Neuronal stem cell (in vitro differentiated cells): ENCODE results near the gene ITGAX. TPM values are rescaled to one million over a fixed set of nuclear protein-coding genes. Genes with fewer than 3 reads are reported as not detected.
A peak's percentile ranks its signal among the peaks of the same experiment; 100 is the strongest.
"Not testable (repeated sequence)": the region's sequence is repeated elsewhere in the genome, so short reads cannot be mapped to it uniquely, and the experiment has no call there.

Source experiments
- DNase-seq: peaks from one replicate; pipeline ENCODE4 v3.0.0-alpha.2; 2013; ENCODE audit warnings: low spot score
- H2AFZ ChIP-seq: one replicate; pipeline ENCODE4 v1.6.1; 2013; ENCODE audit warnings: mild to moderate bottlenecking, low read length, inconsistent platforms
- H2AK5ac ChIP-seq: 2 replicates; pipeline ENCODE4 v1.6.1; 2013; ENCODE audit warnings: low read depth, mild to moderate bottlenecking, inconsistent platforms, low read length, moderate library complexity, mixed read lengths
- H2BK120ac ChIP-seq: 2 replicates; pipeline ENCODE4 v1.6.1; 2013; ENCODE audit warnings: low read depth, mild to moderate bottlenecking, inconsistent platforms, low read length, moderate library complexity, mixed read lengths
- H2BK12ac ChIP-seq: one replicate; pipeline ENCODE4 v1.6.1; 2013; ENCODE audit warnings: low read length, inconsistent platforms
- H2BK15ac ChIP-seq: 2 replicates; pipeline ENCODE4 v1.6.1; 2013; ENCODE audit warnings: mild to moderate bottlenecking, low read length, inconsistent platforms, mixed read lengths
- H2BK5ac ChIP-seq: one replicate; pipeline ENCODE4 v1.6.1; 2013; ENCODE audit warnings: inconsistent platforms, mild to moderate bottlenecking, low read length, moderate library complexity
- H3K14ac ChIP-seq: one replicate; pipeline ENCODE4 v1.6.1; 2013; ENCODE audit warnings: low read length, inconsistent platforms
- H3K18ac ChIP-seq: 2 replicates; pipeline ENCODE4 v1.6.1; 2013; ENCODE audit warnings: low read length, inconsistent platforms
- H3K23ac ChIP-seq: 2 replicates; pipeline ENCODE4 v1.6.1; 2013; ENCODE audit warnings: low read depth, mild to moderate bottlenecking, mixed read lengths, low read length, inconsistent platforms; ENCODE audit not compliant: poor library complexity
- H3K27ac ChIP-seq: replicated peaks from 3 replicates; pipeline ENCODE4 v1.5.1; 2013; ENCODE audit warnings: low read length, inconsistent platforms
- H3K27me3 ChIP-seq, 3 experiments: 2 replicates each; pipeline ENCODE4 v1.6.1; 2013; ENCODE audit warnings: low read length in 3 of 3, mild to moderate bottlenecking in 2 of 3, inconsistent platforms in 1 of 3, low read depth in 1 of 3, mixed read lengths in 1 of 3, moderate library complexity in 1 of 3; ENCODE audit not compliant: control insufficient read depth in 3 of 3, insufficient read depth in 3 of 3
- H3K36me3 ChIP-seq, 2 donors: replicated peaks in 1 of 2; 2 replicates each; pipeline ENCODE4 v1.6.1; 2013; ENCODE audit warnings: low read length in 2 of 2; ENCODE audit not compliant: control insufficient read depth in 2 of 2, insufficient read depth in 2 of 2
- H3K4ac ChIP-seq: 2 replicates; pipeline ENCODE4 v1.6.1; 2013; ENCODE audit warnings: inconsistent platforms, mild to moderate bottlenecking, low read length, moderate library complexity
- H3K4me1 ChIP-seq, 2 donors: 1 replicate in 1 of 2; 2 replicates in 1 of 2; pipeline ENCODE4 v1.6.1; 2013; ENCODE audit warnings: low read length in 2 of 2, low read depth in 1 of 2; ENCODE audit not compliant: control insufficient read depth in 2 of 2, insufficient read depth in 1 of 2
- H3K4me2 ChIP-seq: one replicate; pipeline ENCODE4 v1.6.1; 2013; ENCODE audit warnings: mild to moderate bottlenecking, low read length, inconsistent platforms; ENCODE audit not compliant: insufficient read depth, poor library complexity, severe bottlenecking
- H3K4me3 ChIP-seq, 2 donors: 2 replicates each; pipeline ENCODE4 v1.5.1; 2013; ENCODE audit warnings: low read length in 2 of 2, mild to moderate bottlenecking in 2 of 2, inconsistent platforms in 1 of 2, moderate library complexity in 1 of 2
- H3K79me1 ChIP-seq: one replicate; pipeline ENCODE4 v1.6.1; 2013; ENCODE audit warnings: low read depth, mild to moderate bottlenecking, inconsistent platforms, low read length, moderate library complexity
- H3K9ac ChIP-seq: one replicate; pipeline ENCODE4 v1.6.1; 2013; ENCODE audit warnings: mild to moderate bottlenecking, low read depth, low read length, inconsistent platforms; ENCODE audit not compliant: poor library complexity
- H3K9me3 ChIP-seq, 2 donors: replicated peaks in 1 of 2; 2 replicates each; pipeline versions ENCODE3 to v1.6.1; 2013; ENCODE audit warnings: low read length in 2 of 2, mild to moderate bottlenecking in 2 of 2, inconsistent platforms in 1 of 2, low read depth in 1 of 2, mixed read lengths in 1 of 2, moderate library complexity in 1 of 2; ENCODE audit not compliant: control insufficient read depth in 2 of 2, insufficient read depth in 1 of 2
- H4K8ac ChIP-seq: one replicate; pipeline ENCODE4 v1.6.1; 2013; ENCODE audit warnings: low read depth, mild to moderate bottlenecking, inconsistent platforms, low read length, moderate library complexity
- H4K91ac ChIP-seq: one replicate; pipeline ENCODE4 v1.6.1; 2013; ENCODE audit warnings: low read length, low read depth, mild to moderate bottlenecking, inconsistent platforms; ENCODE audit not compliant: poor library complexity
- WGBS, 2 donors: extraction: QIAGEN DNeasy Blood & Tissue Kit; methylation state at CpG; one replicate each; pipeline ENCODE4 v1.1.7; 2013; ENCODE audit warnings: missing lambda C conversion rate in 2 of 2, mixed read lengths in 1 of 2; ENCODE audit not compliant: insufficient read length in 2 of 2, insufficient replicate concordance in 1 of 2; ENCODE audit errors: extremely low coverage in 2 of 2; 5-methylcytosine and 5-hydroxymethylcytosine counted together
- polyA plus RNA-seq, 2 experiments: library from polyadenylated mRNA; stranded (reverse); fragments of 200-250 nt; gene quantifications; one replicate each; pipeline ENCODE4 v1.2.3, GENCODE V29; 2013

Gene ITGAX
- not detected for polyA plus RNA-seq (2013, experiment 1 of 2)
- not detected for polyA plus RNA-seq (2013, experiment 2 of 2)

DNA sequence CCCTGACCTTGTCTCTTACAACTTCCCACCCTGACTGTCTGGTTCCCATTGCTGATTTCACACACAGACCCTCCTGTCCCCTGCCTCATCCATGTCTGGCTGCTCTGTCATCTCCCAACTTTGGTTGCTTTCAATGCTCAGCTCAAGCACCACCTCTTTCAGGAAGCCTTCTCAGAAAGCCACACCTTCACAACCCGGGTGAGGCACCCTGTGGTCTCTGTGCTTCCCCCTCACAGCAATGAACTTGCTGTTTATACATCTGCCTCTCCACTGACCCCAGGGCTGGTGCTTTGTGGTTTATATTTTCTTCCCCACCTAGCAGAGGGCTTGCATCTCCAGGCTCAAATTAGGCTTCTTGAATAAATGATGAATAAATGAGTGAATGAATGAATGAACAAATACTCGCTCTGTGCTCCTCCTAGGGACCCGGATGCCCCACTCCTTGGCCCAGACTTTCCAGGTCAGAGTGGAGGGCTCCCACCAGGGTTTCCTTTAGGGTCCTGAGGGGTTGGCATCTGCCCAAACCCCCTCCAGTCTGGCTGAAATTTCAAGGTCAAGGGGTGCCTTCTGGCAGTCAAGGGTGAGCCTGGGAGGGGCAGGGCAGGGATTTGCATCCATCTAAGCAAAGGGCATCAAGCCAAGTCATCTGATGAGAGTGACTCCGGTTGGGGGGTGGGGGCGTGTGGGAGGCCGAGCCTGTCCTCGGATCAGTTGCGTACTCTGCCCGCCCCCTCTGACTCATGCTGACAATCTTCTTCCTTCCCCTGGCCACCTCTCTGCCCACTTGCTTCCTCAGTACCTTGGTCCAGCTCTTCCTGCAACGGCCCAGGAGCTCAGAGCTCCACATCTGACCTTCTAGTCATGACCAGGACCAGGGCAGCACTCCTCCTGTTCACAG lies at the start of gene ITGAX:
TSS of gene ITGAX (plus strand) at position 783 of the 898 bp plus-strand sequence. CDS start at position 862, 79 bp downstream.
- Histone ChIP-seq H2BK120ac (peak within 1 kb of the TSS; percentile 61), H2AFZ (no peak within 1 kb of the TSS), H3K79me1 (no peaks in the 10 kb centered on the region), H3K9ac (peak within 1 kb of the TSS; percentile 36), H3K4me3 (peak within 1 kb of the TSS in 1 of 2 donors; percentile 44), H2BK5ac (no peak within 1 kb of the TSS), H3K4me2 (no peak within 1 kb of the TSS), H2AK5ac (peak within 1 kb of the TSS; percentile 59), H3K23ac (no peak within 1 kb of the TSS), H3K18ac (peak within 1 kb of the TSS; percentile 54), H3K27me3 (peaks cover 0 to 9% (median 0%) of the 10 kb centered on the region in 3 experiments), H3K9me3 (no peaks in the 10 kb centered on the region), H3K36me3 (no peaks in the 10 kb centered on the region), H3K4me1 (peaks cover 0 to 3% of the 10 kb centered on the region in 2 donors), H3K4ac (no peak within 1 kb of the TSS), H3K27ac (no peak within 1 kb of the TSS), H2BK15ac (no peak within 1 kb of the TSS), H2BK12ac (no peak within 1 kb of the TSS), H4K91ac (no peak within 1 kb of the TSS), H3K14ac (peak within 1 kb of the TSS; percentile 58), H4K8ac (peak within 1 kb of the TSS; percentile 97)
- no peak for DNase-seq
- WGBS, 2 donors: no CpG with 5 or more reads among the region's 10 CpGs

DNA sequence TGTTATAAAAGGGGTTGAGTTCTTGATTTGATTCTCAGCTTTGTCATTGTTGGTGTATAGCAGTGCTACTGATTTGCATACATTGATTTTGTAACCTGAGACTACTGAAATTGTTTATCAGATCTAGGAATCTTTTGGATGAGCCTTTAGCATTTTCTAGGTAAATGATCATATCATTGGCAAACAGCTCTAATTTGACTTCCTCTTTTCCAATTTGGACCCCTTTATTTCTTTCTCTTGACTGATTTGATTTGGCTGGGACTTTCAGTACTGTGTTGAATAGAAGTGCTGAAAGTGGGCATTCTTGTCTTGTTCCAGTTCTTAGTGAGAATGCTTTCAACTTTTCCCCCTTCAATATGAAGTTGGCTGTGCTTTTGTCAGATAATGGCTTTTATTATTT lies 49.8 kb upstream of the ITGAX start:
- H2BK120ac ChIP-seq: no peak overlapping the region

DNA sequence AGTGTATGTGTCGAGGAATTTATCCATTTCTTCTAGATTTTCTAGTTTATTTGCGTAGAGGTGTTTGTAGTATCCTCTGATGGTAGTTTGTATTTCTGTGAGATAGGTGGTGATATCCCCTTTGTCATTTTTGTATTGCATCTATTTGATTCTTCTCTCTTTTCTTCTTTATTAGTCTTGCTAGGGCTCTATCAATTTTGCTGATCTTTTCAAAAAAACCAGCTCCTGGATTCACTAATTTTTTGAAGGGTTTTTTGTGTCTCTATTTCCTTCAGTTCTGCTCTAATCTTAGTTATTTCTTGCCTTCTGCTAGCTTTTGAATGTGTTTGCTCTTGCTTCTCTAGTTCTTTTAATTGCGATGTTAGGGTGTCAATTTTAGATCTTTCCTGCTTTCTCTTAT lies 46.6 kb upstream of the ITGAX start:
- not testable (repeated sequence) for H3K4me2 ChIP-seq, H4K8ac ChIP-seq, H3K27me3 ChIP-seq, H3K4me3 ChIP-seq, H3K23ac ChIP-seq, H4K91ac ChIP-seq, H3K79me1 ChIP-seq, H3K4ac ChIP-seq, H3K36me3 ChIP-seq, DNase-seq, H3K9ac ChIP-seq, H2BK15ac ChIP-seq, H3K18ac ChIP-seq, H3K14ac ChIP-seq, H2AFZ ChIP-seq, H2AK5ac ChIP-seq, H3K9me3 ChIP-seq, H2BK5ac ChIP-seq, H3K27ac ChIP-seq, H3K4me1 ChIP-seq, H2BK120ac ChIP-seq, H2BK12ac ChIP-seq
- no CpG with 5 or more reads among the region's 3 CpGs for whole genome bisulfite sequencing, 2 donors

More for the DNA sequence above, 49.8 kb upstream of the ITGAX start:
- H2BK12ac ChIP-seq: no peak overlapping the region
- no peak overlapping the region for H3K4me3 ChIP-seq
- H3K14ac ChIP-seq: no peak overlapping the region
- no peaks in the 10 kb centered on the region for H3K9me3 ChIP-seq
- no peak overlapping the region for H3K18ac ChIP-seq
- no peak overlapping the region for H2BK5ac ChIP-seq
- no peak overlapping the region for H3K4me2 ChIP-seq
- H3K27me3 ChIP-seq: no peaks in the 10 kb centered on the region
- H3K27ac ChIP-seq: no peak overlapping the region
- no peaks in the 10 kb centered on the region for H3K79me1 ChIP-seq
- no peak overlapping the region for H4K91ac ChIP-seq
- H3K9ac ChIP-seq: no peak overlapping the region
- H4K8ac ChIP-seq: no peak overlapping the region
- no peak overlapping the region for H3K4ac ChIP-seq
- H3K23ac ChIP-seq: no peak overlapping the region
- DNase-seq: no peak
- no peak overlapping the region for H2AK5ac ChIP-seq
- no peaks in the 10 kb centered on the region for H3K36me3 ChIP-seq
- no peak overlapping the region for H2AFZ ChIP-seq
- no peaks in the 10 kb centered on the region for H3K4me1 ChIP-seq
- no peak overlapping the region for H2BK15ac ChIP-seq

DNA sequence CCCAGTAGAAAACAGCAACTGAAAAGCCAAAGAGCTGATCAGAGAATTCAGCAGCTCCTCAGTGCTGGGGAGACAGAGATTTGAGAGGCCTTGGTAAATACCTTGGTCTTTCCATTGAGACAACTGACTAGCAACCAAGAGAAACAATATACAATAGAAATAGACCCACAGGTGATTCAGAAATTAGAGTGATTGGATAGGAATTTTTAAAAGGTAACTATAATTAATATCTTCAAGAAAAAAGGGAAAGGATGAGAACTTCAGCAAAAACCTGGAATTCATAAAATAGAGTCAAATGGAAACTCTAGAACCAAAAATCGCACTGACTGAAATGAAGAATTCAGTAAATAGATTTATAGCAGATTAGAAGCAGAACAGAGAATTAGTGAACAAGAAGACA lies 32.5 kb upstream of the ITGAX start:
- no peak overlapping the region for H4K91ac ChIP-seq
- no CpG with 5 or more reads among the region's 1 CpG for WGBS, 2 donors
- H2AFZ ChIP-seq: no peak overlapping the region
- H2BK5ac ChIP-seq: no peak overlapping the region
- no peaks in the 10 kb centered on the region for H3K36me3 ChIP-seq
- no peak overlapping the region for H3K4me2 ChIP-seq
- no peak for DNase-seq
- no peak overlapping the region for H3K18ac ChIP-seq
- no peak overlapping the region for H3K23ac ChIP-seq
- H2AK5ac ChIP-seq: no peak overlapping the region
- H4K8ac ChIP-seq: no peak overlapping the region
- H3K27me3 ChIP-seq: peaks cover 0 to under 1% (median 0%) of the 10 kb centered on the region in 3 experiments
- no peak overlapping the region for H3K27ac ChIP-seq
- H2BK15ac ChIP-seq: no peak overlapping the region
- no peak overlapping the region for H2BK12ac ChIP-seq
- peaks cover 5 to 9% of the 10 kb centered on the region in 2 donors for H3K9me3 ChIP-seq
- no peak overlapping the region for H3K4me3 ChIP-seq
- H3K79me1 ChIP-seq: no peaks in the 10 kb centered on the region
- no peak overlapping the region for H3K9ac ChIP-seq
- no peak overlapping the region for H2BK120ac ChIP-seq
- no peak overlapping the region for H3K4ac ChIP-seq
- H3K4me1 ChIP-seq: no peaks in the 10 kb centered on the region
- H3K14ac ChIP-seq: no peak overlapping the region
